Brain microvascular endothelial cell (primary cell): Measurements from ENCODE around the gene PEPD.
A peak's percentile ranks its signal among the peaks of the same experiment; 100 is the strongest.

Experiments used
- DNase-seq: peaks from one replicate; pipeline ENCODE4 v3.0.0-alpha.2; 2020
- H3K27ac ChIP-seq: fragments of 250-450 bp; sonication (Bioruptor Pico); 2 replicates; pipeline ENCODE4 v1.5.1; 2020; ENCODE audit warnings: mild to moderate bottlenecking, moderate library complexity
- H3K27me3 ChIP-seq: fragments of 250-450 bp; sonication (Bioruptor Pico); replicated peaks from 2 replicates; pipeline ENCODE4 v1.5.1; 2020; ENCODE audit warnings: mild to moderate bottlenecking
- H3K36me3 ChIP-seq: fragments of 250-450 bp; sonication (Bioruptor Pico); replicated peaks from 2 replicates; pipeline ENCODE4 v1.5.1; 2020; ENCODE audit warnings: mild to moderate bottlenecking
- H3K4me3 ChIP-seq: 2 replicates; pipeline ENCODE4 v1.5.1; 2011; ENCODE audit warnings: low read depth, mild to moderate bottlenecking, control low read depth, low read length, moderate library complexity
- CTCF ChIP-seq: IDR thresholded peaks from 2 replicates; pipeline ENCODE4 v1.5.1; 2011; ENCODE audit warnings: low read depth, mild to moderate bottlenecking, moderate library complexity, low read length, control low read depth, inconsistent platforms; ENCODE audit errors: missing control alignments
- in situ Hi-C: cut with HindIII; loops from 2 replicates; pipeline ENCODE4 v1.10.0; 2017; ENCODE audit warnings: low sequenced_read_pairs, low pct_ligation_motif_present

PEPD gene

GRCh38 chr19:33399745-33400681 lies 121.6 kb downstream of the PEPD start:
- no peak for TF ChIP-seq CTCF
- in situ Hi-C loops: loop anchor here (25.0 kb wide), 1 partner anchor 362 kb away; no protein-coding TSS in a partner anchor
- Histone ChIP-seq H3K27me3 (no peaks in the 10 kb centered on the region), H3K27ac (no peak overlapping the region), H3K36me3 (no peaks in the 10 kb centered on the region), H3K4me3 (no peak overlapping the region)
- no peak for DNase-seq

GRCh38 chr19:33399081-33399744 lies 122.4 kb downstream of the PEPD start:
- H3K27me3 ChIP-seq: no peaks in the 10 kb centered on the region
- H3K27ac ChIP-seq: no peak overlapping the region

GRCh38 chr19:33398361-33399060 lies 123.1 kb downstream of the PEPD start:
- no peak for DNase-seq
- in situ Hi-C loops: no loop called here

More at GRCh38 chr19:33399081-33399744, 122.4 kb downstream of the PEPD start:
- no peaks in the 10 kb centered on the region for H3K36me3 ChIP-seq
- no peak for TF ChIP-seq CTCF
- in situ Hi-C loops: no loop called here
- no peak for DNase-seq
- no peak overlapping the region for H3K4me3 ChIP-seq

DNA sequence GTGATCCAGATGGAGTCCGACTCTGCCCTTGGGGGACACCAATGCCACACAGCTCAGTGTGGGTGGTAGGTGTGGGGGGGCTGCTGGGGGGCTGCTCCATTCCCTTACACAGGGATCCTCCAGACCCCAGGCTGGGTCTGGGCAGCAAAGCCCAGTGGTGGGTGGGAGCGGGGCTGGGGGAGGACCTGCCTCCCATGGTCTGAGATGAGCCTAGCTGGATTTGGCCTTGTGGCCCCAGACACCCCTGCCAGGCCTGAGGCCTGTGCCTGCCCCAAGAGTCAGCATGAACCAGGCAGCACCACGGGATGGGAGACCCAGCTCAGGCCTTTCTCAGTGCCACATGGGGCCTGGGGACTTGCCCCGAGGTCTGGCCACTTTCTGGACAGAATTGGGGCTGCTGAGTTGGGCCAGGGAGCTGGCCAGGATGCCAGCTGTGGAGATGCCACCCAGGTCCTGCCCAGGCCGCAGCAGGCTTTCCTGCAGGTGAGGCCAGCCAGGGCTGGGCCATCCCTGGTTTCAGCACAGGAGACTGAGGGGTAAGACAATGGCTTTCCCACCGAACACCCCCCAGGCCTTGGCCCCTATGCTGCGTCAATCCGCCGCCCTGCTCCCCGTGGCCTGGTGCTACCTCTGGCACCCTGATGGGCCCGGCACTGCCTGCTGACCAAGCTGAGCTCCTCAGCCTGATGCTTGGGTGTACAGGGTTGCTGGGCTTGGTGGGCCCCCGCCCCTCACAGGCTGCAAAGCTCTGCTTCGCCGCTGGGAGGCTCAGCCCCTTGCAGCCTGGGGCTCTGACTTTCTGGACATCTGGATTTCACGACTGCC lies 123.8 kb downstream of the PEPD start:
- DNase-seq: no peak
- in situ Hi-C loops: no loop called here
- TF ChIP-seq CTCF: peak; percentile 68
- Histone ChIP-seq H3K27ac (no peak overlapping the region), H3K27me3 (no peaks in the 10 kb centered on the region), H3K4me3 (no peak overlapping the region), H3K36me3 (no peaks in the 10 kb centered on the region)

More at GRCh38 chr19:33398361-33399060, 123.1 kb downstream of the PEPD start:
- H3K27me3 ChIP-seq: no peaks in the 10 kb centered on the region
- H3K27ac ChIP-seq: no peak overlapping the region
- no peak overlapping the region for H3K4me3 ChIP-seq
- H3K36me3 ChIP-seq: no peaks in the 10 kb centered on the region
- no peak for TF ChIP-seq CTCF
